Inflammatory macrophage treated with lipopolysaccharide for 1 hour (primary cell): ENCODE data around the gene TAF1D.
"Not testable (repeated sequence)": the region's sequence is repeated elsewhere in the genome, so short reads cannot be mapped to it uniquely, and the experiment has no call there.

Experiments
- DNase-seq, 2 donors: peaks; one replicate each; pipeline ENCODE4 v3.0.0-alpha.2; 2020 to 2022

Gene TAF1D

DNA sequence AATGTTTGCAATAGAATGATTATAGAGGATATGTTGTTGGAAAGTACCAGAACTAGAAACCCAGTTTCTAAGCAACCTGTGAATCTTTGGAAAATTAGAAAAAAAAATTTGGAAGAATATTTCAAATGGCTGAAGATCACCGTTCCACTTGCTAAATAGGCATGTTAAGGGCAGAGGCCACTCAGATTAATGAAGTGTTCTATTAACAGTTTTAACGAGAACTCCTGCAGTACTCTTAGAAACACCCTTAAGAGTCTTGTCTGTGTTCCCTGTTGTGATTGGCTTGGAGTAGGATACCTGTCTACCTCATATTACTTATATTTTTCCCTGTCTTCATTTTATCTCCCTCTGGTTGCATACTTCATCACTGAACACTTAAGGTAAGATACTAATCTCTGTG is 4.8 kb upstream of the TAF1D start:
- DNase-seq = no peak

DNA sequence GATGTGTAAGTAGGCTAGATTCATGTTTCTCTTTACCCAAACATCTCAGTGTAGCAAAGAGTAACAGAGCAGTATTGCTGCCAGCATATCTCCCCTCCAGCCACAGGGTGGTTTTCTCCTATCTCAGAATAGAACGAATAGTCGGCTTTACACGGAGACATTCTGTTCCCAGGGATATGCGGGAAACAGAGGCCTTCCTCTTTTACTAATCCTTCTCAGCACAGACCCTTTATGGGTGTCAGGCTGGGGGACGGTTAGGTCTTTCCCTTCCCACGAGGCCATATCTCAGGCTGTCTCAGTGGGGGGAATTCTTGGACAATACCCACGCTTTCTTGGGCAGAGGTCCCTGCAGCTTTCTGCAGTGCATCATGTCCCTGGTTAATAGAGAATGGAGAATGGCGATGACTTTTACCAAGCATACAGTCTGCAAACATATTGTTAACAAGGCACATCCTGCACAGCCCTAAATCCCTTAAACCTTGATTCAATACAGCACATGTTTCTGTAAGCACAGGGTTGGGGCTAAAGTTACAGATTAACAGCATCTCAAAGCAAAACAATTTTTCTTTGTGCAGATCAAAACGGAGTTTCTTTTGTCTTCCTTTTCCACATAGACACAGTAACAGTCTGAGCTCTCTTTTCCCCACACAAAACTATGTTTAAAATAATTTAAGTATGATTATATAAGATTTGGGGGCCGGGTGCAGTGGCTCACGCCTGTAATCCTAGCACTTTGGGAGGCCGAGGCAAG is 3.9 kb upstream of the TAF1D start:
- not testable (repeated sequence) for DNase-seq

DNA sequence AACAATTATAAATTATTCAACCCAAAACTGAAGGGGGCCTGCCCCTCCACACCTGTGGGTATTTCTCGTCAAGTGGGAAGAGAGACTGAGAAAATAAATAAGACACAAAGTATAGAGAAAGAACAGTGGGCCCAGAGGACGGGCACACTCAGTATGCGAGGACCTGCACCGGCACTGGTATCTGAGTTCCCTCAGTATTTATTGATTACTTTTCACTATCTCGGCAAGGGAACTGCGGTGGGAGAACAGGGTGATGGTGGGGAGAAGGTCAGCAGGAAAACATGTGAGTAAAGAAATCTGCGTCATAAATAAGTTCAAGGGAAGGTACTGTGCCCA is 3.3 kb upstream of the TAF1D start:
- no peak for DNase-seq

- DNase-seq = no peak
Measured at GRCh38 chr11:93743291-93743690, 2.0 kb upstream of the TAF1D start.

DNA sequence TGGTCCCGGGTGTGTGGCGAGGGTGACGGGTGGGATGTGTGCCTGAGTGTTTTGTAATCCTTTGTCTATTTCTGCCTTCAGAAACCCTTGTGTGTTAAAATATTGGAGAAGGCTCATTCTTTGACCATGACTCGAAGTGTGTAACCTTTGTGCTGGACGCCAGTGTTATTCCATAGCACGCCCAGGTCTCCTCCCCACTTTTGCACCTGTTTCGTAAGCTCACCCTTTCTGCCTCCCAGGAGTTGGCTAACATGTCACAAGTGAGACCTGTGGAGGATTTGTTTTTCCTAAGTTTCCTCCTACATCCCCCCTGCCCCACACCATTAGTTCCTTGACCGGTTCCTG is 559 bp upstream of the TAF1D start:
- no peak for DNase-seq

DNA sequence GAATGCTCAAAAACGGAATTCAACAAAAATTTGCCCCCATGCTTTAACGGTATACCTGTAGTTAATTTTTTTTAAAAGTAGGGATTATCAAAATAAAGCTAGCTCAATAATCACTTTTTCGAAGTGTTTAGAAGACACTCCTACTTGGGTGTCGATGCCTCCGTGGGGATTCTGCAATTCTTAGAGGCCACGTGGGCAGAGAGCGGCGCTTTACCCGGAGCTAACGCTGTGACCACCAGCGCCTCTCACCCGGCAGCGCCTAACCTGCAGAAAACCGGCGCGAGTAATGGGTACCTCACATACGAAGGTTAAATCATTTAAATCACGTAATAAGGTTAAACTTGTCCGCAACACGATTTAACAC is 583 bp downstream of the TAF1D start:
- peak; percentile 70 to 74 for DNase-seq

- DNase-seq = no peak
Measured at GRCh38 chr11:93740031-93740729, 1.1 kb downstream of the TAF1D start.

- DNase-seq = no peak
Measured at GRCh38 chr11:93738647-93739081, 2.6 kb downstream of the TAF1D start.

DNA sequence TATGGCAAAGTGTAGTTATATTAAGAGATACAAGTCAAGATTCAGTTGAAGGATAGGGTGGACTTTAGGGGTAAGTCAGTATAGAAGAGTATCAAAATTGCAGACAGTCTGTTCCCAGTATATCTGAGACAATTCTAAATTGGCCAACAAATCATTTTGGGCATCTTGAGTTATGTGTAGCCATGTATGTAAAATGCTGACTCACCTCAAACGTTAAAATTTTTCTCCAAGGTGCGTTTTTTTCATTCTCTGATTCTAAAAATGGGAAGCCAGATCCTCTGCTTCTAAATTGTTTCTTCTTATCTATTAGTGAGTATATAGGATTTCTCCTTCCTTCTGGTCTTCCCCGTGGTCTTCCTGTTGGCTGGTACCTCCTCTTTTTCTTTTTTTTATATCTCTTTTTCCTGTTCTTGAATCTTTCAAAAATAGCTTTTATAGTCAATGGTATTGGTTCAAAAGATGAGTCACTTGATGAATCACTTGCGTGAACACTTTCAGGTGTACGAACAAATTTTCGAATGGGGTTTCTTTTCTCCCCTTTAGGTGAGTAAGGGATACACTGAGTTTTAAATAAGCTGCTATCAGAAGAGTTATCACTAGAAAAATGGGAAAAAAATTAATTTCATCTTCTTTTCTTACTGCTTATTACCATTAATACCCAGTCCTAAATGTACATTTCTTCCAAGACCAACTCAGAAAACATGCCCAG is 3.2 kb downstream of the TAF1D start:
- DNase-seq = no peak

DNA sequence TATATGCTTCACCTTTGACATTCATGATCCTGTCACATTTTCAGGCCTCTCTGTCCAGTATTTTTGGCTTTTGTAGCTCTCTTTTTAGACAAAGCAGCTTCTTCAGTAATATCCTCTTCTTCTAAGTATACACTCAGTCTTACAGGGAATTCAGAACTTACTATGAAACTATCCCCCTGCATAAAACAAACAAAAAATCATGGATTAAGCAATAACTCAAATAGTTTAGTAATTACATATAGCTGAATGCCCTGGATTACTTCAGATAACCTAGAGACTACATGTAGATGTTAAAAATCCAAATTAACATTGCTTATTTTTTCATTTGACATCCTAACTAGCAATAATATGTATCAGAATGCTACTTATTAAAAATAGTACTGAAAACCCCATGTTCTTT is 5.2 kb downstream of the TAF1D start:
- DNase-seq = peak; percentile 50 to 63

DNA sequence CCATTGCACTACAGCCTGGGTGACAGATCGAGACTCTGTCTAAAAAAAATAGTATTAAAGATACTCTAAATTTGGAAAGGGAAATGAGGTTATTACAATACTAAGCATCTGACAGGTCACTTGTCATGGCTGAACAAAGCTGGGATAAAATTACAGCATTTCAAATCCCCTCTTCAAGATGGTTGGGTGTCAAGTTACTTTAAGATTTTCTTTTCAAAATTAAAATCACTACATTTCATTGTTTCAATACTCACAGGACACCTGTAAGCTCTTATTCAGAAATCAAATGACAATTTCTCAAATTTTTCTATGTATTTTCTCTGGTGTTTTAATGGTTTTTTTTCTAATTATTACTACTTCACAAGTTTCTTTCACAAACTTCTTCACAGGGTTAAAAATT is 5.7 kb downstream of the TAF1D start:
- DNase-seq = no peak

DNA sequence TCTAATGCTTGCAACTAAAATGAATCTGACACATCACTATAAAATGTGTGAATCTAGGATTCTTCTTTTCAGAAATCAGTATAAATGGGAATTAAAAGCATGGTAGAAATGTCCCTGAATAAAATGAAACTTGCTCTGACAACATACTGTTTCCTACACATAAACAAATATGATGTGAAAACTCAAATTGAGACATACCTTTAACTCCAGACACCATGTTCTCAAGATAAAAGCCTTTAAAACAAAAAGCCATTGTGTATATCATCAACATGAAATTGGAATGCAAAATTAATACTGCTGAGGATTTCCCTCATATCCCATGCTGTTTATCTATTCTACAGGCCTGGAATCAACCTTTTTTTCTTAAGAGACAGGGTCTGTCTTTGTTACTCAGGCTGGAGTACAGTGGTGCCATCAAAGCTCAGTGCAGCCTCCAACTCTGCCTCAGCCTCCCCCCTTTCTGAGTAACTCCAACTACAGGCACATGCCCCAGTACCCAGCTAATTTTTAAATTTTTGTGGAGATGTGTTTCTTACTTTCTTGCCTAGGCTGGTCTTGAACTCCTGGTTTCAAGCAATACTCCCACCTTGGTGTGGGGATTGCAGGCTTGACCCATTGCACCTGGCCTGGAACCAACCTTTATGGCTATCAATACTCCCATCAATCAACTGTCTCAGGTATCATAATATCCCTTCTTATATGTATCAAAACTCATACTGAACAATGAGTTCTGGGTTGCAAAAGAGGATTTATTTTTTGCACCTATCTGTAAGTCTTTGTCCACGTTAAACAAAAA is 6.7 kb downstream of the TAF1D start:
- DNase-seq = no peak

GRCh38 chr11:93733474-93733873 is 7.8 kb downstream of the TAF1D start:
- DNase-seq = no peak

DNA sequence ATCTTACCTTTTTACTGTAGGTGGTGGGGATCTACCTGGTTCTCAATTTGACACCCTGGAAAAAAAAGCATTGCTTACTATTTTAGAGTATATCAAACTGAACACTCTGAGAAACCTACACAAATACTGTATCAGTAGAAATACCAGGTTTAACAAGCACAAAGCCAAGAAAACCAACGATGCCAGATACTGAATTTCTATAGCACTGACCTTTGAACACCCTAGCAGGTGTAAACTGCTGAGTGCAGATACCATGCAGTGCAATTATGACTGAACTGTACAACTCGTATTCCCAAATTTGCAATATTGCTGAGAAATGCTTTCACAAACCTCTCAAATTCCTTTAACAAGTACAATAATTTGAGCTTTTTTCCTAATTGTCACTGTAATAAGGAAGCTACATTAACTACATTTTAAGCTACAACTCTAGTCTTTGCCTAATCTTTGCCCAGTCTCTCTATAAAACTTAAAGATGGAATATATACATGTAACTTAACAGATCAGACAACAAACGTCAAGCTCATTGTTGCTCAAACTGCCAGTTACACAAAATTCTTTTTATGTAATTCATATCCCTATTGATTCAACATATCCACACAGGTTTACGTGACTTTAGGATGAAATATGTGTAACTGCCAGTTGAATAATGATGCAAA is 8.9 kb downstream of the TAF1D start:
- no peak for DNase-seq

DNA sequence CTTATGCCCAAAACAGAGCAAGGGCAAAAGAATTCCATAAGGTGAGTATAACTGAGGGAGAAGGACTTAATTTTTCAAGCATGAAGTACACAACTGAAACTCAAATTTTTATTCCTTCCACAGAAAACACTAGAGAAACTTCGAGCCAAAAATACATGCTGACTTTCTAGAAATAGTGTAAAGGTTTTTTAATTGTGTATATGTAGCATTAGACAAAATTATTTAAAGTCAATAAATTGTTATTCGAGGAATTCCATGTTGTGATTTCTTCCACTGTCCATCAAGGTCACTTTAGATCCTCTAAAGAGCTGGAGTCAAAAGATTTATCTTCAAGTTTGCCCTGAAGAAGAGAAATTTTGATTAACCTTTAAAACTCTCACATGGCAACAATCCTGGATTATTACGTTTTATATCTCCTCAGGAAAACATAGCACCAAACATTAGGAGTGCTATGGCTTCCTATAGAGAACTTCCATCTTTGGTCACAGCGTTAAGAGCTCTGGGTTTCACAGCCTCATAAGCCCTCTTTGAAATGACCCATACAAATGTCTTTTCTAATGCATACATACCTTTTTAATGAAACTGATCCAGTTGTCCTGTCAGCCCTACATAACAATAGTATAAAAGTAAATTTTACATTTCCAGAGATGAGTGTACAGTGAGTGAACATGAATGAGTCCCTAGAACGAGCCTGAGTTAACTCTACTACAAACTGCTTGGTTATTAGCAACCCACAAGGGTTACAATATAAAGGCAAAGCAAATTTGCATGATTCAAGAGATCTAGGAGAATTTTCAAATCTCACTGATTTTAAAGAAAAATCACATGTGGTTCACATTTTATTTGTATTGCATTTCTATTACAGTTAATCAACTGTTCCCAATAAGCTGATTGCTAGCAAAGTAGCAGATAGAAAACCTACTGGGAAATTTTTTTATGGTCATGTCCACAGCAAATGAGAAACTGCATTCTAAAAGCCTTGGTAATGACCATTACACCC is 10.9 kb downstream of the TAF1D start:
- DNase-seq = no peak

- no peak for DNase-seq
Measured at GRCh38 chr11:93729129-93729616, 12.1 kb downstream of the TAF1D start.

DNA sequence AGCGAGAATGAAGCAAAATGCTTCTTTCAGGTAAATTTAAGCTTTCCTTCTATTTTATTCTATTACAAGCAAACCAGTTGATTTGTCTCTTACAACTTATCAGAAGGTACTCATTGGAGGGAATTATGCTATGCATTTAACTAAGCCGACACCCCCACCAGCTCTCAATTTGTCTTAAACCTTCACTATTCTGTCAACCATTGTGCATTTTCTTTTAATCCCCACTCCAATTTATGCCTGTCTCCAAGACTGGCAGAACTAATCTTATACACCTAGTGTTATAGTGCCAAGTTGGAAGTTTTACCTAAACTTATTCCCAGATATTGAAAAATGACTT is 12.5 kb downstream of the TAF1D start:
- no peak for DNase-seq

DNA sequence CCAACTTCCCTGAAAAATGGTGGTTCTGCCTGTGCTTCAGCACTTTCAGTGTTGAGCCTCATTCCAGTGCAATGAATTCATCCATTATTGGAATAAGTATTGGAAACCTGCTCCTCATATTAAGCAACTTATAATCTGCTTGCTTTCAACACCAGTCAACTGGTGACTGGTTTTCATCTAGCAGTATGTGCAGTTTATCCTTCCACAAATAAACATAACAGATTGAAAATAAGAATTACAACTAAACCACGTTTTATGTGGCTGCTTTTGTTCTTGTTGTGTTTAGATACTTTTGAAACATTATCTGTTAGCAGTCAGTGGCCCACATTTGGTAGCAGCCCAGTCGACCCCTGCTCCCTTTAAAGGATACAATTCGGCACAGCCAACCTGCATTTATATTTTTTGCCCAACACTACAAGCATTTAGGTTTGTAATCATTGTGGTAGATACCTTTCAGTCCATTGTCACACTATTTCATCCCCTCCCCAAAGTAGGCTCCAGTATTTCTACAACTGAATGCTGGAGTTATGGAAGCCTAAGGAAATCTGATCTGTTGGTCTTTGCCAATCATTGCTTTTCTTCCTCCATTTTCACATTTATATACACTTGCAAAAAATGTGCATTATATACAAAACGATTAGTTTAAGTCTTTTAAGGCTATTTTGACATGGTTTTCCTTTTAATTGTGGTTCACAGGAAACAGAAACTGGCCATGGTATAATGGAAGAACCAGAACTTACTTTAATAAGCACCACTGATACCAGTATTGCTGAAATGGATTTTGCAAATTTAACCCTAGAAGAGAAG is 13.1 kb downstream of the TAF1D start:
- DNase-seq = no peak

GRCh38 chr11:93724089-93724488 is 17.2 kb downstream of the TAF1D start:
- no peak for DNase-seq

GRCh38 chr11:93720522-93720921 is 20.8 kb downstream of the TAF1D start:
- DNase-seq = no peak

GRCh38 chr11:93719310-93719709 is 22.0 kb downstream of the TAF1D start:
- DNase-seq = no peak
